Activated T-helper 17 cell treated with anti-CD3 and anti-CD28 coated beads, Interleukin-2, amount 50 U/mL, for 72 hours (primary cell): ENCODE data around the gene BCL11B. TPM values are rescaled to one million over a fixed set of nuclear protein-coding genes. Genes with fewer than 3 reads are reported as not detected.

ENCODE experiments used
- ATAC-seq: fragments of 150-1000 bp; cut with Tn5 transposase; replicated peaks from 2 replicates; pipeline ENCODE4 v1.10.0; 2021; ENCODE audit warnings: mild to moderate bottlenecking, moderate library complexity
- H3K27ac Mint-ChIP-seq: one replicate; pipeline ENCODE4 v1.8.0; 2022; ENCODE audit warnings: mixed read lengths
- H3K27me3 Mint-ChIP-seq: one replicate; pipeline ENCODE4 v1.8.0; 2022; ENCODE audit warnings: mixed read lengths
- H3K36me3 Mint-ChIP-seq: one replicate; pipeline ENCODE4 v1.8.0; 2022; ENCODE audit warnings: low read depth, mild to moderate bottlenecking, mixed read lengths
- H3K4me1 Mint-ChIP-seq: one replicate; pipeline ENCODE4 v1.8.0; 2022; ENCODE audit warnings: mixed read lengths
- H3K4me3 Mint-ChIP-seq: one replicate; pipeline ENCODE4 v1.8.0; 2022; ENCODE audit warnings: mild to moderate bottlenecking, mixed read lengths
- H3K9me3 Mint-ChIP-seq: one replicate; pipeline ENCODE4 v1.8.0; 2022; ENCODE audit warnings: mixed read lengths
- total RNA-seq, 2 donors: library from RNA; stranded (reverse); gene quantifications; one replicate each; pipeline ENCODE4 v1.2.3, GENCODE V29; 2022

BCL11B gene
- total RNA-seq, 2 donors from 2014 or later: 51.4 to 52.9 TPM

GRCh38 chr14:99173506-99173905 lies 98.5 kb downstream of the BCL11B start:
- Mint-ChIP-seq H3K27ac (no peak overlapping the region), H3K36me3 (peaks cover 83% of the 10 kb centered on the region), H3K4me1 (peaks cover 1% of the 10 kb centered on the region)

GRCh38 chr14:99173086-99173485 lies 98.9 kb downstream of the BCL11B start:
- H3K4me1 Mint-ChIP-seq: no peaks in the 10 kb centered on the region
- H3K4me3 Mint-ChIP-seq: no peak overlapping the region
- no peak overlapping the region for H3K27ac Mint-ChIP-seq
- H3K27me3 Mint-ChIP-seq: no peaks in the 10 kb centered on the region
- ATAC-seq: no peak
- H3K36me3 Mint-ChIP-seq: peaks cover 78% of the 10 kb centered on the region
- H3K9me3 Mint-ChIP-seq: no peaks in the 10 kb centered on the region

More at GRCh38 chr14:99173506-99173905, 98.5 kb downstream of the BCL11B start:
- no peak for ATAC-seq
- no peak overlapping the region for H3K4me3 Mint-ChIP-seq
- H3K27me3 Mint-ChIP-seq: no peaks in the 10 kb centered on the region
- no peaks in the 10 kb centered on the region for H3K9me3 Mint-ChIP-seq

- H3K4me1 Mint-ChIP-seq: peaks cover 4% of the 10 kb centered on the region
Measured at GRCh38 chr14:99171396-99171795, 100.6 kb downstream of the BCL11B start.

GRCh38 chr14:99169776-99170356 lies 102.1 kb downstream of the BCL11B start:
- no peak overlapping the region for H3K27ac Mint-ChIP-seq
- peaks cover 5% of the 10 kb centered on the region for H3K4me1 Mint-ChIP-seq
- H3K27me3 Mint-ChIP-seq: no peaks in the 10 kb centered on the region
- H3K9me3 Mint-ChIP-seq: peaks cover 4% of the 10 kb centered on the region
- no peak for ATAC-seq
- peaks cover 49% of the 10 kb centered on the region for H3K36me3 Mint-ChIP-seq
- H3K4me3 Mint-ChIP-seq: no peak overlapping the region

More at GRCh38 chr14:99171396-99171795, 100.6 kb downstream of the BCL11B start:
- peaks cover 61% of the 10 kb centered on the region for H3K36me3 Mint-ChIP-seq
- H3K27me3 Mint-ChIP-seq: no peaks in the 10 kb centered on the region
- H3K4me3 Mint-ChIP-seq: no peak overlapping the region
- peaks cover 3% of the 10 kb centered on the region for H3K9me3 Mint-ChIP-seq
- H3K27ac Mint-ChIP-seq: peak overlapping the region; percentile 17
- ATAC-seq: no peak

- no peaks in the 10 kb centered on the region for H3K27me3 Mint-ChIP-seq
- no peak for ATAC-seq
- H3K9me3 Mint-ChIP-seq: peaks cover 7% of the 10 kb centered on the region
- H3K4me1 Mint-ChIP-seq: peaks cover 9% of the 10 kb centered on the region
- H3K27ac Mint-ChIP-seq: peak overlapping the region; percentile 35
- H3K36me3 Mint-ChIP-seq: peaks cover 38% of the 10 kb centered on the region
- no peak overlapping the region for H3K4me3 Mint-ChIP-seq
Measured at GRCh38 chr14:99168330-99168729, 103.7 kb downstream of the BCL11B start.

- Mint-ChIP-seq H3K9me3 (peaks cover 18% of the 10 kb centered on the region), H3K36me3 (peaks cover 20% of the 10 kb centered on the region), H3K27me3 (no peaks in the 10 kb centered on the region), H3K4me1 (peaks cover 16% of the 10 kb centered on the region), H3K4me3 (no peak overlapping the region), H3K27ac (peak overlapping the region; percentile 63)
- no peak for ATAC-seq
Measured at GRCh38 chr14:99166506-99166905, 105.5 kb downstream of the BCL11B start.

- Mint-ChIP-seq H3K27me3 (no peaks in the 10 kb centered on the region), H3K4me3 (no peak overlapping the region), H3K4me1 (peaks cover 22% of the 10 kb centered on the region), H3K36me3 (peaks cover 6% of the 10 kb centered on the region), H3K27ac (no peak overlapping the region), H3K9me3 (peaks cover 19% of the 10 kb centered on the region)
- ATAC-seq: no peak
Measured at GRCh38 chr14:99164712-99165111, 107.3 kb downstream of the BCL11B start.

GRCh38 chr14:99163446-99163845 lies 108.6 kb downstream of the BCL11B start:
- H3K4me3 Mint-ChIP-seq: no peak overlapping the region
- H3K27ac Mint-ChIP-seq: peak overlapping the region; percentile 26
- H3K27me3 Mint-ChIP-seq: no peaks in the 10 kb centered on the region
- H3K9me3 Mint-ChIP-seq: peaks cover 19% of the 10 kb centered on the region
- H3K36me3 Mint-ChIP-seq: no peaks in the 10 kb centered on the region
- peak; percentile 54 for ATAC-seq
- peaks cover 22% of the 10 kb centered on the region for H3K4me1 Mint-ChIP-seq

- Mint-ChIP-seq H3K4me1 (peaks cover 17% of the 10 kb centered on the region), H3K36me3 (no peaks in the 10 kb centered on the region), H3K27me3 (no peaks in the 10 kb centered on the region), H3K9me3 (peaks cover 15% of the 10 kb centered on the region), H3K27ac (peak overlapping the region; percentile 32), H3K4me3 (no peak overlapping the region)
- no peak for ATAC-seq
Measured at GRCh38 chr14:99159341-99160340, 112.4 kb downstream of the BCL11B start.

GRCh38 chr14:99158646-99159165 lies 113.3 kb downstream of the BCL11B start:
- Mint-ChIP-seq H3K9me3 (peaks cover 15% of the 10 kb centered on the region), H3K36me3 (no peaks in the 10 kb centered on the region), H3K4me3 (no peak overlapping the region), H3K4me1 (peaks cover 17% of the 10 kb centered on the region), H3K27ac (no peak overlapping the region), H3K27me3 (no peaks in the 10 kb centered on the region)
- ATAC-seq: no peak

- Mint-ChIP-seq H3K9me3 (peaks cover 10% of the 10 kb centered on the region), H3K27ac (no peak overlapping the region), H3K4me1 (peaks cover 12% of the 10 kb centered on the region), H3K27me3 (no peaks in the 10 kb centered on the region), H3K4me3 (no peak overlapping the region), H3K36me3 (no peaks in the 10 kb centered on the region)
- no peak for ATAC-seq
Measured at GRCh38 chr14:99158150-99158549, 113.8 kb downstream of the BCL11B start.

GRCh38 chr14:99157676-99158075 lies 114.3 kb downstream of the BCL11B start:
- H3K27me3 Mint-ChIP-seq: no peaks in the 10 kb centered on the region
- no peak overlapping the region for H3K27ac Mint-ChIP-seq
- ATAC-seq: no peak
- no peaks in the 10 kb centered on the region for H3K36me3 Mint-ChIP-seq
- peaks cover 10% of the 10 kb centered on the region for H3K9me3 Mint-ChIP-seq
- peaks cover 10% of the 10 kb centered on the region for H3K4me1 Mint-ChIP-seq
- H3K4me3 Mint-ChIP-seq: no peak overlapping the region

- no peaks in the 10 kb centered on the region for H3K36me3 Mint-ChIP-seq
- no peak for ATAC-seq
- H3K27ac Mint-ChIP-seq: no peak overlapping the region
- H3K4me1 Mint-ChIP-seq: peaks cover 10% of the 10 kb centered on the region
- H3K27me3 Mint-ChIP-seq: no peaks in the 10 kb centered on the region
- H3K4me3 Mint-ChIP-seq: no peak overlapping the region
- peaks cover 8% of the 10 kb centered on the region for H3K9me3 Mint-ChIP-seq
Measured at GRCh38 chr14:99157246-99157645, 114.8 kb downstream of the BCL11B start.

- no peaks in the 10 kb centered on the region for H3K36me3 Mint-ChIP-seq
- no peak overlapping the region for H3K27ac Mint-ChIP-seq
- peaks cover 5% of the 10 kb centered on the region for H3K9me3 Mint-ChIP-seq
- H3K4me1 Mint-ChIP-seq: peaks cover 9% of the 10 kb centered on the region
- no peaks in the 10 kb centered on the region for H3K27me3 Mint-ChIP-seq
- ATAC-seq: no peak
- H3K4me3 Mint-ChIP-seq: no peak overlapping the region
Measured at GRCh38 chr14:99156814-99157213, 115.2 kb downstream of the BCL11B start.

- no peak overlapping the region for H3K27ac Mint-ChIP-seq
- H3K36me3 Mint-ChIP-seq: no peaks in the 10 kb centered on the region
- no peak overlapping the region for H3K4me3 Mint-ChIP-seq
- no peak for ATAC-seq
- H3K27me3 Mint-ChIP-seq: no peaks in the 10 kb centered on the region
- H3K9me3 Mint-ChIP-seq: no peaks in the 10 kb centered on the region
- H3K4me1 Mint-ChIP-seq: peaks cover 2% of the 10 kb centered on the region
Measured at GRCh38 chr14:99156090-99156425, 115.9 kb downstream of the BCL11B start.
